ENCODE data around the gene TMTC2.
"Not testable (repeated sequence)": the region's sequence is repeated elsewhere in the genome, so short reads cannot be mapped to it uniquely, and the experiment has no call there.

TMTC2 gene

GRCh38 chr12:83092129-83092528 lies 405.4 kb downstream of the TMTC2 start:
- DNase-seq, result no peak

- DNase-seq, result no peak
Measured at GRCh38 chr12:83092606-83093005, 405.9 kb downstream of the TMTC2 start.

GRCh38 chr12:83093426-83093825 lies 406.7 kb downstream of the TMTC2 start:
- DNase-seq, result no peak

- no peak for DNase-seq
Measured at GRCh38 chr12:83097643-83098342, 411.1 kb downstream of the TMTC2 start.

- no peak for DNase-seq
Measured at GRCh38 chr12:83099436-83099835, 412.7 kb downstream of the TMTC2 start.

GRCh38 chr12:83102499-83102898 lies 415.8 kb downstream of the TMTC2 start:
- DNase-seq, result peak; percentile 23

- peak; percentile 74 for DNase-seq
Measured at GRCh38 chr12:83106873-83107272, 420.2 kb downstream of the TMTC2 start.

- no peak for DNase-seq
Measured at GRCh38 chr12:83110424-83110823, 423.7 kb downstream of the TMTC2 start.

- DNase-seq, result no peak
Measured at GRCh38 chr12:83113945-83114344, 427.2 kb downstream of the TMTC2 start.

GRCh38 chr12:83114966-83115365 lies 428.3 kb downstream of the TMTC2 start:
- no peak for DNase-seq

- not testable (repeated sequence) for DNase-seq
Measured at GRCh38 chr12:83117926-83118325, 431.2 kb downstream of the TMTC2 start.

- no peak for DNase-seq
Measured at GRCh38 chr12:83121897-83122622, 435.4 kb downstream of the TMTC2 start.

GRCh38 chr12:83122623-83122934 lies 435.9 kb downstream of the TMTC2 start:
- no peak for DNase-seq

- no peak for DNase-seq
Measured at GRCh38 chr12:83123039-83123438, 436.3 kb downstream of the TMTC2 start.

GRCh38 chr12:83128540-83128939 lies 441.8 kb downstream of the TMTC2 start:
- DNase-seq, result no peak

- DNase-seq, result no peak
Measured at GRCh38 chr12:83130178-83130577, 443.5 kb downstream of the TMTC2 start.

- DNase-seq, result no peak
Measured at GRCh38 chr12:83132360-83132759, 445.7 kb downstream of the TMTC2 start.

- no peak for DNase-seq
Measured at GRCh38 chr12:83136411-83136810, 449.7 kb downstream of the TMTC2 start.

- no peak for DNase-seq
Measured at GRCh38 chr12:83140135-83140534, 453.4 kb downstream of the TMTC2 start.

GRCh38 chr12:83141460-83141994 lies 454.8 kb downstream of the TMTC2 start:
- no peak for DNase-seq

- no peak for DNase-seq
Measured at GRCh38 chr12:83142914-83143313, 456.2 kb downstream of the TMTC2 start.

GRCh38 chr12:83143950-83144349 lies 457.2 kb downstream of the TMTC2 start:
- no peak for DNase-seq

GRCh38 chr12:83145325-83145840 lies 458.7 kb downstream of the TMTC2 start:
- DNase-seq, result no peak

GRCh38 chr12:83147341-83147740 lies 460.6 kb downstream of the TMTC2 start:
- no peak for DNase-seq
